ENCODE measurements around the gene TOB1.
"Not testable (repeated sequence)": the region's sequence is repeated elsewhere in the genome, so short reads cannot be mapped to it uniquely, and the experiment has no call there.

Gene TOB1

GRCh38 chr17:50867363-50868139 lies 1.4 kb upstream of the TOB1 start:
- peak; percentile 85 for DNase-seq

- DNase-seq, result peak; percentile 68
These were observed 802 bp upstream of the TOB1 start for GRCh38 chr17:50866950-50867362.

- DNase-seq, result no peak
These were observed 290 bp downstream of the TOB1 start for GRCh38 chr17:50865868-50866260.

GRCh38 chr17:50865060-50865867 lies 890 bp downstream of the TOB1 start:
- DNase-seq, result peak; percentile 42

DNA sequence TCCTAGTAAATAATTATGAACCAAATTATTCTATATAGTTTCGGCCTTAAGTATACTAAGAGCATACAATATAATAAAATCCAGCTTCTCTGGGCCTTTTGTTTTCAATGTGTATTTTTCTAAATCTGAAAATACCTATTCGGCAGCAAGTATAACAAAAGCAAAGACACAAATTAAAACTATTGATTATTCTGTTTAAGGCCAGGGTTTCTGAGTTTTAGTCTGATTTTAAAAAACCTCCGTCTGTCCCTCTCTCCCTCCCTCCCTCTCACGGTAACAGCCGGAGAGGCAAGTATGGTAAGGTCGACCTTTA lies 1.5 kb downstream of the TOB1 start:
- DNase-seq, result peak; percentile 12

GRCh38 chr17:50863931-50864330 lies 2.2 kb downstream of the TOB1 start:
- no peak for DNase-seq

GRCh38 chr17:50863221-50863843 lies 2.8 kb downstream of the TOB1 start:
- peak; percentile 42 for DNase-seq

DNA sequence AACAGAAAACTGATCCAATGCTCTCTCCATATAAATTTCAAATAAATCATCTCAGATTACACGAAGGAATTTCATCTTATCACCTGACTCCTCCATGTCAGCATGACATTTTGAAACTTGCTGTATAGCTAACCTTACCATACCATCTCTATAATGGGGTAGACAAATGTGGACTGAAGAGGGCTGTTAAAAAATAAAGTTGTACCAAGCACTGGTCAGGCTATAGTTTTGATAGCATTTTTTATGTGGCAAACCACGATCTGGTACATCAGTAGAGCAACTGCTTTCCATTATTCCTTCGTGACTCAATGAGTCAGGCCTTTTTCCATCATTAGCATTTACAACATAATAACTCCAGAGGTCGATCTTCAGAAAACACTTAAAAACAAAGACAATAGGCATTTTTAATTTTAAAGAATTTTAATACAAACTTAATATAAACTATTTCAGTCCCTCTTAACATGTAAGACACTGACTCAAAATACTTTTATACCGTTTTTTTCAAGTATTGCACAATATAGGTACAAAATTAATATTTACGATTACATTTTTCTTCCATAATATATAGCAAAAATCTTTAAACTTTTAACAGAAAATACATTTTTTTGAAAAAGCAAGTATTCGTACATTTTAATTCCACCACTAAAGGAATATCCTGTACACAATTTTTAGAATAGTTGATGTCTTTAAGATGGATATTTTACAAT lies 4.2 kb downstream of the TOB1 start:
- no peak for DNase-seq

GRCh38 chr17:50861334-50861676 lies 4.8 kb downstream of the TOB1 start:
- no peak for DNase-seq

DNA sequence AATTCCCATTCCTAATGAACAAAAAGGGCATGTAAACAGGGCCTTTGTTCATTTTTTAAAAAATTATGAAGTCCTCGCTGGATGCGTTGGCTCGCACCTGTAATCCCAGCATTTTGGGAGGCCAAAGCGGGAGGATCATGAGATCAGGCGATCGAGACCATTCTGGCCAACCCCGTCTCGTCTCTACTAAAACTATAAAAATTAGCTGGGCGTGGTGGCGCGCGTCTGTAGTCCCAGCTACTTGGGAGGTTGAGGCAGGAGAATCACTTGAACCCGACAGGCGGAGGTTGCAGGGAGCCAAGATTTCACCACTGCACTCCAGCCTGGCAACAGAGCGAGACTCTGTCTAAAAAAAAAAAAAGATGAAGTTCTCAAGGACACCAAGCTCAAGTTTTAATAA lies 6.4 kb downstream of the TOB1 start:
- not testable (repeated sequence) for DNase-seq

- DNase-seq, result no peak
These were observed 7.5 kb downstream of the TOB1 start for GRCh38 chr17:50858486-50859225.

- no peak for DNase-seq
These were observed 9.7 kb downstream of the TOB1 start for GRCh38 chr17:50856431-50856830.

GRCh38 chr17:50855708-50856330 lies 10.3 kb downstream of the TOB1 start:
- DNase-seq, result no peak

DNA sequence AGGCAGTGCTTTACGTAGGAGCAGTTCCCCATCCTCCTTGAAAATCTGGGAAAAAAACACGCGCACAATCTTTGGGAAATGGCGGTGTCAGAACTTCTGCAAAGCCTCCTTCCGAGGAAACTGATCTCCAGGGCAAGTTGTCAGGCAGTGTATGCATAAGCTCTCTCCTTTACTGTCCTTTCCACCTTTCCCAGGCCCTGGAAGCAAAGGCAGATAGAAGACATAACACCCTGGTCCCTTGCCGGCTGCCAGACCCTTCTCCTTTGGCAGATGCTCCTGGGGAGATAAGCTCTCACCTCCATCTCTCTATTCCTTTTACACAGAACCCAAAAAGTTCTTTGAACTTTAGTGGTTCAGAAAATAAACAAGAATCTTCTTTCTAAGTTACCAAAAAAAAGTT lies 12.4 kb downstream of the TOB1 start:
- DNase-seq, result no peak

GRCh38 chr17:50853015-50853615 lies 13.0 kb downstream of the TOB1 start:
- DNase-seq, result no peak

DNA sequence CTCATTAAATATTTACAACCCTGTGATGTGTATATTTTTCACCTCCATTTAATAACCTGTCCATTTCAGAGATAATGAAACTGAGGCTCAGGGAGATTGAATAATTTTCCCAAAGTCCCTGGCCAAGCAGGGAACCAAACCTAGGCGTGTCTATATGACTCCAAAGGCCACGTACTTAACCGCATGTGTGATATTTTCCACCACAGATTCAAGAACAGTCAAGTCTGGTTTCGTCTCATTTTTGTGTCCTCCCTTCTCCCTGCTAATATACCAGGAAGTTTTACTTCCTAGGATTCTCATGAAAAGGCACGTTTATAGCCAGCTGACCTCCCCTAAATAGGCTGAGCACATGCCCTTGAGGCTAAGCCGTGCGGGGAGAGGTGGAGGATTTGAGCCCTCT lies 15.5 kb downstream of the TOB1 start:
- no peak for DNase-seq

- DNase-seq, result no peak
These were observed 17.4 kb downstream of the TOB1 start for GRCh38 chr17:50848711-50849110.

GRCh38 chr17:50848039-50848438 lies 18.1 kb downstream of the TOB1 start:
- DNase-seq, result no peak

- no peak for DNase-seq
These were observed 18.6 kb downstream of the TOB1 start for GRCh38 chr17:50847566-50847965.

DNA sequence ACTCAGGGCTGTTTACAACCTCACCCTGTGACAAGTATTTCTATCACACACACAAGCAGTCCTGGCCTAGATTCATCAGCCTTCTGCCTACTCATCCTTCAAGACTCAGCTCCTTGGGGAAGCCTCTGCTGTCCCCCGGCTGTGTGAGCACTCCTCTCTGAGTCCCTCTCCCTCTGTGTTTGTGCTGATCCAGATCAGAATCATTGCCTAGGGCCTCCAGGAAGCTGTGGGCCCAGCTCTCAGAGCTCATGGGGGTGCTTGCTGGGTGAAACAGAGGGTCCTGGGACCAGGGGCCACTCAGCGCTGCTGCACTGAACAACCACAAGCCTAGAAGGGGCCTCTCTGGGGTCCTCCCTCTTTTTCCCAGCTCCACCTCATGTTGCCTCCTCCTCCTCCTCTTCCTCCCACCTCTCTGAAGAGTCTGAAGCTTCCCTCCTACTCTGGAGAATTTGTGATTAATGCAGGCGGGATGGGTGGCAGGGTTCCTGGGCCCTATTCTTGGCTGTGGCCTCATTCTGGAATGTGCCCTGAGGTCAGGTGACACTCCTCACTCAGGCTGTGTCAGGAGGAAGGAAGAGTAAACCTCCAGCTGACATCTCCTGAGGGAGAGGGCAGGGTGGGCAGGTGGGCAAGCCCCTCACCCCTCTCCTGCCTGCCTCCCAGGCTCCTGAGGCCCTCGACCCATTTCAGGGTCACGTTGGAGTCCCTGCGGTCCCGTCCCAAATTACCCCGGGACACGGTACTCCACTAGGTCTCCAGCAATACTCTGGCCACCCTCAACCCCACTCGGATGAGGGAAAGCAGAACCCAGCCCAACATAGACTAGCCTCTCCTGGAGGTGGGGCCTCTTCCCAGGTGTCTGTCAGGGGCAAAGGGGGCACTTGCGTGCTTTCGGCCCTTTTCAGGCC lies 20.7 kb downstream of the TOB1 start:
- DNase-seq, result no peak

Data from stimulated activated CD4-positive, alpha-beta T cell treated with anti-CD3 and anti-CD28 coated beads, Interleukin-1b, Interleukin-23, amount 100 ng/mL, for 48 hours (primary cell).